Trophoblast cell (in vitro differentiated cells and primary cell): ENCODE data around the gene RAB5B.

ENCODE experiments used
- DNase-seq, 2 donors: peaks; one replicate each; pipeline ENCODE4 v3.0.0-alpha.2; 2016
- H2AFZ ChIP-seq: 2 replicates; pipeline ENCODE4 v1.6.1; 2013; ENCODE audit warnings: low read length, moderate library complexity, mild to moderate bottlenecking; ENCODE audit not compliant: insufficient read depth, poor library complexity
- H2AK5ac ChIP-seq: 2 replicates; pipeline ENCODE4 v1.6.1; 2013; ENCODE audit warnings: mild to moderate bottlenecking, low read length
- H2BK120ac ChIP-seq: 2 replicates; pipeline ENCODE4 v1.6.1; 2013; ENCODE audit warnings: low read length, mild to moderate bottlenecking, moderate library complexity; ENCODE audit not compliant: insufficient read depth, poor library complexity
- H2BK12ac ChIP-seq: 2 replicates; pipeline ENCODE4 v1.6.1; 2013; ENCODE audit warnings: mild to moderate bottlenecking, low read length, moderate library complexity
- H2BK5ac ChIP-seq: 2 replicates; pipeline ENCODE4 v1.6.1; 2013; ENCODE audit warnings: low read length, low read depth, moderate library complexity, mild to moderate bottlenecking; ENCODE audit not compliant: poor library complexity
- H3K14ac ChIP-seq: 2 replicates; pipeline ENCODE4 v1.6.1; 2013; ENCODE audit warnings: mild to moderate bottlenecking, low read length
- H3K18ac ChIP-seq: 2 replicates; pipeline ENCODE4 v1.6.1; 2013; ENCODE audit warnings: mild to moderate bottlenecking, low read length
- H3K23ac ChIP-seq: 2 replicates; pipeline ENCODE4 v1.6.1; 2013; ENCODE audit warnings: low read length
- H3K27ac ChIP-seq: 2 replicates; pipeline ENCODE4 v1.5.1; 2013; ENCODE audit warnings: low read depth, mild to moderate bottlenecking, inconsistent platforms, low read length, moderate library complexity
- H3K27me3 ChIP-seq: 2 replicates; pipeline ENCODE4 v1.6.1; 2013; ENCODE audit warnings: inconsistent platforms, mild to moderate bottlenecking, low read length, moderate library complexity; ENCODE audit not compliant: insufficient read depth
- H3K36me3 ChIP-seq, 2 experiments: 1 replicate in 1 of 2; 2 replicates in 1 of 2; pipeline ENCODE4 v1.6.1; 2013; ENCODE audit warnings: low read length in 2 of 2, mild to moderate bottlenecking in 2 of 2, moderate library complexity in 1 of 2; ENCODE audit not compliant: insufficient read depth in 2 of 2, control insufficient read depth in 1 of 2
- H3K4ac ChIP-seq: 2 replicates; pipeline ENCODE4 v1.6.1; 2013; ENCODE audit warnings: low read depth, mild to moderate bottlenecking, low read length, moderate library complexity
- H3K4me1 ChIP-seq, 2 experiments: 1 replicate in 1 of 2; 2 replicates in 1 of 2; pipeline ENCODE4 v1.6.1; 2013; ENCODE audit warnings: low read length in 2 of 2, mild to moderate bottlenecking in 2 of 2, moderate library complexity in 1 of 2; ENCODE audit not compliant: insufficient read depth in 2 of 2, control insufficient read depth in 1 of 2
- H3K4me2 ChIP-seq: 2 replicates; pipeline ENCODE4 v1.6.1; 2013; ENCODE audit warnings: inconsistent platforms, mild to moderate bottlenecking, low read length, moderate library complexity
- H3K4me3 ChIP-seq: 2 replicates; pipeline ENCODE4 v1.5.1; 2013; ENCODE audit warnings: mild to moderate bottlenecking, low read depth, low read length, inconsistent platforms
- H3K79me1 ChIP-seq: one replicate; pipeline ENCODE4 v1.6.1; 2013; ENCODE audit warnings: low read length
- H3K79me2 ChIP-seq: 2 replicates; pipeline ENCODE4 v1.6.1; 2013; ENCODE audit warnings: low read length, mild to moderate bottlenecking; ENCODE audit not compliant: control insufficient read depth, insufficient read depth, poor library complexity
- H3K9ac ChIP-seq: 2 replicates; pipeline ENCODE4 v1.6.1; 2013; ENCODE audit warnings: mild to moderate bottlenecking, low read length
- H3K9me3 ChIP-seq: 2 replicates; pipeline ENCODE4 v1.6.1; 2013; ENCODE audit warnings: low read depth, mild to moderate bottlenecking, control low read depth, inconsistent platforms, low read length; ENCODE audit not compliant: insufficient read depth
- H4K12ac ChIP-seq: 2 replicates; pipeline ENCODE4 v1.6.1; 2013; ENCODE audit warnings: low read depth, mild to moderate bottlenecking, low read length, moderate library complexity
- H4K8ac ChIP-seq: 2 replicates; pipeline ENCODE4 v1.6.1; 2013; ENCODE audit warnings: low read depth, mild to moderate bottlenecking, low read length, moderate library complexity
- H4K91ac ChIP-seq: one replicate; pipeline ENCODE4 v1.6.1; 2013; ENCODE audit warnings: low read depth, mild to moderate bottlenecking, low read length, moderate library complexity
- WGBS: extraction: QIAGEN DNeasy Blood & Tissue Kit; methylation state at CpG from one replicate; pipeline ENCODE4 v1.1.7; 2013; ENCODE audit warnings: missing lambda C conversion rate; ENCODE audit not compliant: insufficient read length, insufficient coverage; ENCODE audit errors: extremely low coverage; 5-methylcytosine and 5-hydroxymethylcytosine counted together

Gene RAB5B

DNA sequence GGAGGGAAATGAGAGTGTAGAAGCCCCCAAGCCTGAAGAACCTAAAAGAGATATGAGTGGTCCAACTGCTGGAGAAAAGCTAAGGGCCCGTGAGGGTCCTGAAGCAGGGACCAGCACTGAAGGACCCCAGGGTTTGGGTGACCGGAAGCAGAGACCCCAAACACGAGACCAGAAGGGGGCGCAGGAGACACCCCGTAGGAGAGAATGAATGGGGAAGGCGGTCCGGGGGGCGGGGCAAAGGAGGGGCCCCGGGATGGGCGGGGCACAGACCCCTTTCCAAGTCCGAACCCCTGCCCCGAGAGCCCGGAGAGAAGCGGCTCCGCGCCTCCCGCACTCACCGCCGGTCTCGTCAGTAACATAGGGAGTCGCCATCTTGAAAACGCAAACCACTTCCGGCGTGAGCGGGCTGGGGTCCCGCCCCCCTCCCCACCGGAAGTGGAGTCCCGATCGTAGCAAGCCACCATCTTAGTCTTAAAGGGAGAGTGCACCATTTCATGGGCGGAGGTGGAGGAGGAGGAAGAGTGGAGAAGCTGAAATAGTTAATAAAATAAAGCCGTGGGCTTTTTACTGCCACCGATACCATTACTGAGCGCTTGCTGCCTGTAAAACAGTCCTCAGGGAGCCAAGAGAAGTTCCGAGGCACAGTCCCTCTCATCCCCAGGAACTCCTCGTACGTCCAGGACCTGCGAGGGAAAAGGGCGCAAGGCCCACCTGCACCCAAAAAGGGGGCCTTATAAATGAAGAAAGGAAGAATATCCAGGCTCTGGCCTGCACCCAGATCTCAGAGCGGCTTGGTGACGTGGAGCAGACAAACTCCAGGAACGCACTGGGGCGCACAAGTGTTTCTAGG, 46.9 kb upstream of the RAB5B start:
- H3K79me2 ChIP-seq: peaks cover 16% of the 10 kb centered on the region
- H2BK12ac ChIP-seq: peak overlapping the region; percentile 56
- H3K79me1 ChIP-seq: peaks cover 21% of the 10 kb centered on the region
- no peaks in the 10 kb centered on the region for H3K27me3 ChIP-seq
- peak overlapping the region; percentile 90 for H3K4me3 ChIP-seq
- peak overlapping the region; percentile 96 for H2BK120ac ChIP-seq
- H3K23ac ChIP-seq: no peak overlapping the region
- peak overlapping the region; percentile 87 for H2BK5ac ChIP-seq
- H3K4ac ChIP-seq: peak overlapping the region; percentile 97
- H3K9me3 ChIP-seq: no peaks in the 10 kb centered on the region
- peak; percentile 85 to 86 for DNase-seq
- H4K91ac ChIP-seq: peak overlapping the region; percentile 98
- peak overlapping the region; percentile 94 for H4K12ac ChIP-seq
- H4K8ac ChIP-seq: peak overlapping the region; percentile 83
- peak overlapping the region; percentile 95 for H3K27ac ChIP-seq
- H2AK5ac ChIP-seq: peak overlapping the region; percentile 91
- no CpG with 5 or more reads among the region's 42 CpGs for WGBS
- peak overlapping the region; percentile 27 for H2AFZ ChIP-seq
- peak overlapping the region; percentile 97 for H3K9ac ChIP-seq
- H3K18ac ChIP-seq: peak overlapping the region; percentile 98
- peak overlapping the region; percentile 95 for H3K4me2 ChIP-seq
- H3K4me1 ChIP-seq: peaks cover 8 to 13% of the 10 kb centered on the region in 2 experiments
- peaks cover 2 to 7% of the 10 kb centered on the region in 2 experiments for H3K36me3 ChIP-seq
- peak overlapping the region; percentile 98 for H3K14ac ChIP-seq

DNA sequence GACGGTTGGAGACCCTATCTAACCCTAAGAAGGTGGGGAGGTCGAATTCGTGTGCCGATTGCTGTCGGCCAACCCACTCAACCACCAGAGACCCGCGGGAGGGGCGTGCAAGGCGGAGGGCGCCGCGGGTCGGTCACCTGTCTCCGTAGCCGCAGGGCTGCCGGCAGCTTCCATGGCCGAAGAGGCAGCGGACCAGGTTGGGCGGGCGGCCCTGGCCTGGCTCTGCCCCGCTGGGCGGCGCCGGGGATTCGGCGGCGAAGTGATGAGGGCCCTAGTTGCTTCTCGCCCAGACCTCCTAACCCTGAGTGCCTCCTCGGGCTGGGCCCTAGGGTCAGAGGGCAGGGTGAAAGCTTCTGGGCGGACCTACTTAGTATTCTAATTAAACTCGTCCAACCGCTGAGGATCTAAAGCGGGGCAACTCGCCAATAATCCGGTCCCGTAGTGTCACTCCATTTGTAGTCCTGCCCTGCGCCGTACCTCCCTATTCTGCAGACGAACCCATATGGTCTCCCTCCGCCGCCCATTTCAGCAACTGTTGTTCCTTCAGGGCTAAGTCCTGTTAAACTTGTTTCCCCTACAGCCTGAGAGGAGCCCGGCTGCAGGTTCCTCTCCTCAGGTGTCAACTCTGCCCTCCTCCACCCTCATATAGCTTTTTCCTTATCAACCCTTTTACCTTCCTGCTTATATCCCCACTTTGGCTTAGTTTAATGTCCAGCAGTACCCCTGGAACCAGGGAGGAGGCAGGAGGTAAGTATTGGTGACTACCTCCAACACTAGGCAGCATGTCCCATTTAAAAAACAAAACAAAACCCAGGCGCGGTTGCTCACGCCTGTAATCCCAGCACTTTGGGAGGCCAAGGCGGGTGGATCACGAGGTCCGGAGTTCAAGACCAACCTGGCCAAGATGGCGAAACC, 46.0 kb upstream of the RAB5B start, which contains the start of gene PYM1:
PYM1 (minus strand) TSS at position 307 of the 915 bp plus-strand sequence; CDS start at position 174, 133 bp downstream.
- peak within 1 kb of the TSS; percentile 87 for H2BK5ac ChIP-seq
- H4K8ac ChIP-seq: peak within 1 kb of the TSS; percentile 83
- H3K4ac ChIP-seq: peak within 1 kb of the TSS; percentile 97
- peak within 1 kb of the TSS; percentile 98 for H3K14ac ChIP-seq
- H3K27me3 ChIP-seq: no peaks in the 10 kb centered on the region
- H3K27ac ChIP-seq: peak within 1 kb of the TSS; percentile 95
- no peaks in the 10 kb centered on the region for H3K9me3 ChIP-seq
- H2BK120ac ChIP-seq: peak within 1 kb of the TSS; percentile 96
- peak within 1 kb of the TSS; percentile 27 for H2AFZ ChIP-seq
- peak within 1 kb of the TSS; percentile 98 for H4K91ac ChIP-seq
- H3K79me1 ChIP-seq: peaks cover 23% of the 10 kb centered on the region
- peaks cover 19% of the 10 kb centered on the region for H3K79me2 ChIP-seq
- peaks cover 17% of the 10 kb centered on the region in 2 experiments for H3K4me1 ChIP-seq
- WGBS: no CpG with 5 or more reads among the region's 49 CpGs
- H3K18ac ChIP-seq: peak within 1 kb of the TSS; percentile 98
- peak within 1 kb of the TSS; percentile 94 for H4K12ac ChIP-seq
- no peak within 1 kb of the TSS for H3K23ac ChIP-seq
- DNase-seq: peak; percentile 95 to 96
- peak within 1 kb of the TSS; percentile 95 for H3K4me2 ChIP-seq
- H2BK12ac ChIP-seq: peak within 1 kb of the TSS; percentile 56
- peak within 1 kb of the TSS; percentile 90 for H3K4me3 ChIP-seq
- peaks cover 2% of the 10 kb centered on the region in 2 experiments for H3K36me3 ChIP-seq
- peak within 1 kb of the TSS; percentile 91 for H2AK5ac ChIP-seq
- peak within 1 kb of the TSS; percentile 97 for H3K9ac ChIP-seq

DNA sequence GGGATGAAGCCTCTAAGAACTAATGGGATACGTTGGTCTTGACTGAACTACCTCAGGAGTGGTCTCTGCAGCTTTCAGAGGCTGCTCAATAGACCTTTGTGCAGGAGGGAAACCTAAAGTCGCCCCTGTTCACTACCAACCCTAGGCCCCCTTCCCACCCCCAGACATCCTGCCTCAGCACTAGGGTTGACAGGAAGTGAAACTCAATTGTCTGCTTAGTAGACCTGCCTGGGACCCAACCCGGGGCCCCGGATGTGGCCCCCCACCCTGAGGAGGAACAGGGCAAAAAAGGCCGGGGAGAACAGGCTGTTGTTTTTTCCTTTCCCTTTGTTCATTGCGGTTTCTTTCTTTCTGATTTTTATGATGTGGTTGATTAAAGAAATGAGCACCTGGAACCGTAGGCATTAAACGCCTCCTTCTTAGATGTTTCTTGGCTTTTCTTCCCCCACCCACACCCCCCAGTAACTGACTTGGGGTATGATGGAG, 44.5 kb upstream of the RAB5B start:
- H2AFZ ChIP-seq: no peak overlapping the region
- no peak overlapping the region for H3K9ac ChIP-seq
- H3K9me3 ChIP-seq: no peaks in the 10 kb centered on the region
- H2AK5ac ChIP-seq: no peak overlapping the region
- no peak overlapping the region for H3K18ac ChIP-seq
- no CpG with 5 or more reads among the region's 8 CpGs for WGBS
- H3K14ac ChIP-seq: peak overlapping the region; percentile 25
- peaks cover 19% of the 10 kb centered on the region for H3K79me2 ChIP-seq
- peak overlapping the region; percentile 35 for H2BK5ac ChIP-seq
- no peak overlapping the region for H3K23ac ChIP-seq
- H3K27me3 ChIP-seq: no peaks in the 10 kb centered on the region
- H3K27ac ChIP-seq: no peak overlapping the region
- peaks cover 17 to 22% of the 10 kb centered on the region in 2 experiments for H3K4me1 ChIP-seq
- H3K4me3 ChIP-seq: no peak overlapping the region
- H3K36me3 ChIP-seq: no peaks in the 10 kb centered on the region
- DNase-seq: no peak
- H3K4ac ChIP-seq: no peak overlapping the region
- peaks cover 23% of the 10 kb centered on the region for H3K79me1 ChIP-seq
- H4K12ac ChIP-seq: no peak overlapping the region
- H4K91ac ChIP-seq: peak overlapping the region; percentile 38
- H2BK120ac ChIP-seq: no peak overlapping the region
- H2BK12ac ChIP-seq: no peak overlapping the region
- H3K4me2 ChIP-seq: no peak overlapping the region
- no peak overlapping the region for H4K8ac ChIP-seq

DNA sequence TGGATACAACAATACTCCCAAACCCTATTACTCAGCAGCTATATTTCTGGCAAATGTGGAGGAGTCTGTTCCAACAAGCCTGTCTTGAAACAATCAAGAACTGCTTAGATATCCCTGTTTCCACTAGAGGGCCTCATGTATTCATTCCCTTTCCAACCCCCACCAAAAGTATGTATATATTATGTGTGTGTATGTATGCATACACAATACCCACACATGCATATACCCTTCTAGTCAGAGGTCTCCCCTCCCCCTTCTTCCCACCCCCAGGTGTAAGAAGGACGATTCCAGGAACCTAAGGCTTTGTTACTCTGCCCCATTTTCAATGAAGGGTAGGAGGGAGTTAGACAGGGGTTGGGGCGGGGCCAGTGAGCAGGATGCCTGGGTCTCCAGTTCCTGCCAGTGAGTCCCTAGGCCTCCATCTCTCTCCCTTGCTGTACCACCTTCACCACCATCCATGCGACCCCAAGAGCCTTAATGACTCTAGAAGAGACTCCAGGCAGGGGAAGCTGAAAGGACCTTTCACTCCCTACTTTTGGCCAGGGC, 43.0 kb upstream of the RAB5B start, which contains the start of gene DGKA:
DGKA (plus strand) TSS at position 392 of the 546 bp plus-strand sequence. CDS start 5,342 bp downstream, outside the sequence.
- Histone ChIP-seq H3K27me3 (no peaks in the 10 kb centered on the region), H3K14ac (peak within 1 kb of the TSS; percentile 82), H3K4ac (peak within 1 kb of the TSS; percentile 56), H3K4me2 (peak within 1 kb of the TSS; percentile 95), H3K27ac (peak within 1 kb of the TSS; percentile 24), H2BK12ac (peak within 1 kb of the TSS; percentile 69), H2AK5ac (peak within 1 kb of the TSS; percentile 87), H3K23ac (no peak within 1 kb of the TSS), H3K79me1 (peaks cover 23% of the 10 kb centered on the region), H4K12ac (peak within 1 kb of the TSS; percentile 82), H3K79me2 (peaks cover 17% of the 10 kb centered on the region), H4K91ac (peak within 1 kb of the TSS; percentile 73), H3K4me1 (peaks cover 17 to 22% of the 10 kb centered on the region in 2 experiments), H3K18ac (peak within 1 kb of the TSS; percentile 60), H4K8ac (peak within 1 kb of the TSS; percentile 82), H3K4me3 (peak within 1 kb of the TSS; percentile 89), H2AFZ (peak within 1 kb of the TSS; percentile 92), H3K9me3 (no peaks in the 10 kb centered on the region), H2BK5ac (peak within 1 kb of the TSS; percentile 39), H3K36me3 (no peaks in the 10 kb centered on the region), H2BK120ac (peak within 1 kb of the TSS; percentile 79), H3K9ac (peak within 1 kb of the TSS; percentile 60)
- WGBS: no CpG with 5 or more reads among the region's 3 CpGs
- peak in 1 of 2 donors; percentile 70 for DNase-seq
